ENCODE results near the gene HOXD9.

DNA sequence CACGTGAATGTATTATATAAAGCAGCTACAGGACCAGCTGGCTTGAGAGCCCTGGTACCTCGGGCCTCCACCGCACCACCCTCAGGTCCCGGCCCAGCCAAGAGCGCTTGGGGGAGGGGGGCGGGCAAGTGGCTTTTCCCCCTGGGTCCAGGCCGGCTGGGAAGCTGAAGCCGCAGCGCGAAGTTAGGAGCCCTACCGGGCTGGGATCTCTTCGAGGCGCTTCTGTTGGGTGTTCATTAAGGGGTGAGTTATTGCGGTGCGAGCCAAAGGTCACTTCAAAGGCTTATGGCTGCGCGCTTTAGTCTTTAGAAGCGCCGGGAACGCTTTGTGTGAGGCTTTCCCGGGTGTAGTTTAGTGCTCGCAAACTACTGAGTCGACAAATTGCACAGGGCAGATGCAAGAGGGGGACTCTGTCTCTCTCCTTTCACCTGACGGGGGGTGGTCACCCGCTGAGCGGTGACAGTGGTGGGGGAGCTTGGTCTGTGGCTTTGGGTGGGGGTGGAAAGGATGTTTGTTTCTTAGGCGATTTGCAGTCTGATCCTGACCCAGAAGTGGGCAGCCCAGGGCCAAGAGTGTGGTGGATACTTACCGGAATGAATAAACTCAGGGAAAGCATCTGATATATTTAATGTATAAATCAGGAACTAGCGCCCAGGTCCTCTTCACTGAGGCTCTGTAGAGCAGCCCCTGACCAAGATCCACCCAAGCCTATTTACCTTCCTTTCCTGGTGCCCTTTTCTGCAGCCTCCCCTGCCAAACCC lies 40.6 kb downstream of the HOXD9 start:
- TF ChIP-seq, protein P1, sequence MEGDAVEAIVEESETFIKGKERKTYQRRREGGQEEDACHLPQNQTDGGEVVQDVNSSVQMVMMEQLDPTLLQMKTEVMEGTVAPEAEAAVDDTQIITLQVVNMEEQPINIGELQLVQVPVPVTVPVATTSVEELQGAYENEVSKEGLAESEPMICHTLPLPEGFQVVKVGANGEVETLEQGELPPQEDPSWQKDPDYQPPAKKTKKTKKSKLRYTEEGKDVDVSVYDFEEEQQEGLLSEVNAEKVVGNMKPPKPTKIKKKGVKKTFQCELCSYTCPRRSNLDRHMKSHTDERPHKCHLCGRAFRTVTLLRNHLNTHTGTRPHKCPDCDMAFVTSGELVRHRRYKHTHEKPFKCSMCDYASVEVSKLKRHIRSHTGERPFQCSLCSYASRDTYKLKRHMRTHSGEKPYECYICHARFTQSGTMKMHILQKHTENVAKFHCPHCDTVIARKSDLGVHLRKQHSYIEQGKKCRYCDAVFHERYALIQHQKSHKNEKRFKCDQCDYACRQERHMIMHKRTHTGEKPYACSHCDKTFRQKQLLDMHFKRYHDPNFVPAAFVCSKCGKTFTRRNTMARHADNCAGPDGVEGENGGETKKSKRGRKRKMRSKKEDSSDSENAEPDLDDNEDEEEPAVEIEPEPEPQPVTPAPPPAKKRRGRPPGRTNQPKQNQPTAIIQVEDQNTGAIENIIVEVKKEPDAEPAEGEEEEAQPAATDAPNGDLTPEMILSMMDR (IDR thresholded peaks at IDR 0.05): no peak
- no peak for TF ChIP-seq POLR2A (IDR thresholded peaks at IDR 0.05)
